HL-60 (cell line): ENCODE data around the gene ZNF253.
"Not testable (repeated sequence)": the region's sequence is repeated elsewhere in the genome, so short reads cannot be mapped to it uniquely, and the experiment has no call there.

Experiments
- CTCF ChIP-seq: IDR thresholded peaks from one replicate; pipeline ENCODE4 v1.5.1; 2011; ENCODE audit warnings: low read length, control low read depth, inconsistent platforms; ENCODE audit not compliant: insufficient read depth
- GABPA ChIP-seq: IDR thresholded peaks from 2 replicates; pipeline ENCODE4 v1.6.1; 2012; ENCODE audit warnings: low read depth
- POLR2AphosphoS5 ChIP-seq: IDR thresholded peaks from 2 replicates; pipeline ENCODE4 v1.6.1; 2012; ENCODE audit warnings: low read depth
- REST ChIP-seq: IDR thresholded peaks from 2 replicates; pipeline ENCODE4 v1.6.1; 2012; ENCODE audit warnings: low read depth; ENCODE audit not compliant: insufficient replicate concordance
- SPI1 ChIP-seq: IDR thresholded peaks from 2 replicates; pipeline ENCODE4 v1.6.1; 2012; ENCODE audit warnings: low read depth, mild to moderate bottlenecking, borderline replicate concordance

GRCh38 chr19:19907551-19907950 lies 41.9 kb downstream of the ZNF253 start:
- TF ChIP-seq REST, CTCF, GABPA, SPI1, POLR2AphosphoS5: not testable (repeated sequence)
